PC-3 (cell line): ENCODE results near the gene PRKRIP1.

Source experiments
- CTCF ChIP-seq: fragments of 300-600 bp; sonication (generic); conservative IDR thresholded peaks from 2 replicates; pipeline ENCODE4 v1.5.1; 2017; ENCODE audit warnings: antibody characterized with exemption, low read depth, mild to moderate bottlenecking, low read length
- EZH2 ChIP-seq: fragments of 300-600 bp; sonication (generic); IDR thresholded peaks from one replicate; pipeline ENCODE4 v1.6.1; 2017; ENCODE audit warnings: antibody characterized with exemption, mild to moderate bottlenecking, low read length; ENCODE audit not compliant: unreplicated experiment
- EZH2phosphoT487 ChIP-seq: fragments of 300-600 bp; sonication (generic); IDR thresholded peaks from 2 replicates; pipeline ENCODE4 v1.6.1; 2018; ENCODE audit warnings: mild to moderate bottlenecking, antibody characterized with exemption, low read length, borderline replicate concordance

GRCh38 chr7:102418592-102418991 lies 22.4 kb downstream of the PRKRIP1 start:
- TF ChIP-seq CTCF (no peak), EZH2 (no peak), EZH2phosphoT487 (no peak)
